SK-N-SH (cell line): Measurements from ENCODE around the gene ARAP2. TPM values are rescaled to one million over a fixed set of nuclear protein-coding genes. Genes with fewer than 3 reads are reported as not detected.

ENCODE experiments used
- CTCF ChIA-PET: fragments of 300-600, 350-600 bp; formaldehyde crosslinking; extraction: SDS; loops from one replicate; lab custom pipeline; 2021; lab: Yijun Ruan, JAX
- POLR2A ChIA-PET: fragments of 350-600 bp; sonication (Branson Sonifier 250); formaldehyde crosslinking; extraction: SDS; loops from one replicate; lab custom pipeline; 2020; ENCODE audit warnings: antibody characterized with exemption, inconsistent platforms; lab: Yijun Ruan, JAX
- DNase-seq: peaks from one replicate; pipeline ENCODE4 v3.0.0; 2012
- H2AFZ ChIP-seq: fragments of 200-600 bp; sonication (generic); 2 replicates; pipeline ENCODE4 v1.8.1; 2016; ENCODE audit warnings: antibody characterized with exemption, mild to moderate bottlenecking, low read depth
- H3F3A ChIP-seq: fragments of 200-600 bp; sonication (generic); replicated peaks from 2 replicates; pipeline ENCODE3; 2016; ENCODE audit warnings: antibody characterized with exemption, mild to moderate bottlenecking; ENCODE audit not compliant: insufficient read depth
- H3K27ac ChIP-seq, 2 experiments: fragments of 200-500 bp in 1 of 2; fragments of 200-600 bp in 1 of 2; sonication (Bioruptor generic) in 1 of 2; sonication (generic), shearing (Covaris generic) in 1 of 2; 2 replicates each; pipeline versions ENCODE4 v1.5.1 to v1.6.1; 2014 to 2016; ENCODE audit warnings: low read depth in 2 of 2, inconsistent platforms in 1 of 2, low read length in 1 of 2, mild to moderate bottlenecking in 1 of 2, mixed read lengths in 1 of 2
- H3K27me3 ChIP-seq: fragments of 200-600 bp; sonication (generic), shearing (Covaris generic); 2 replicates; pipeline ENCODE4 v1.6.1; 2016; ENCODE audit warnings: mixed run types; ENCODE audit not compliant: insufficient read depth
- H3K36me3 ChIP-seq, 2 experiments: fragments of 200-500 bp in 1 of 2; fragments of 200-600 bp in 1 of 2; sonication (Bioruptor generic) in 1 of 2; sonication (generic) in 1 of 2; replicated peaks in 1 of 2; 2 replicates each; pipeline versions ENCODE3 to v1.5.1; 2014 to 2016; ENCODE audit warnings: low read length in 1 of 2, mild to moderate bottlenecking in 1 of 2; ENCODE audit not compliant: insufficient read depth in 2 of 2, control insufficient read depth in 1 of 2
- H3K4me1 ChIP-seq, 2 experiments: fragments of 200-500 bp in 1 of 2; fragments of 200-600 bp in 1 of 2; sonication (Bioruptor generic) in 1 of 2; sonication (generic), shearing (Covaris generic) in 1 of 2; 2 replicates each; pipeline versions ENCODE4 v1.5.1 to v1.6.1; 2014 to 2016; ENCODE audit warnings: low read depth in 1 of 2, low read length in 1 of 2, mixed run types in 1 of 2; ENCODE audit not compliant: insufficient read depth in 2 of 2, control insufficient read depth in 1 of 2
- H3K4me2 ChIP-seq: fragments of 200-600 bp; sonication (generic), shearing (Covaris generic); 2 replicates; pipeline ENCODE4 v1.6.1; 2017; ENCODE audit warnings: mixed run types
- H3K4me3 ChIP-seq, 2 experiments: fragments of 200-500 bp in 1 of 2; fragments of 200-600 bp in 1 of 2; sonication (Bioruptor generic) in 1 of 2; sonication (generic), shearing (Covaris generic) in 1 of 2; 2 replicates each; pipeline versions ENCODE4 v1.5.1 to v1.8.1; 2014 to 2016; ENCODE audit warnings: low read depth in 2 of 2, inconsistent platforms in 1 of 2, low read length in 1 of 2, mild to moderate bottlenecking in 1 of 2, mixed read lengths in 1 of 2, moderate library complexity in 1 of 2
- H3K79me2 ChIP-seq: fragments of 200-600 bp; sonication (generic); 2 replicates; pipeline ENCODE4 v1.8.1; 2017; ENCODE audit warnings: mild to moderate bottlenecking; ENCODE audit not compliant: insufficient read depth
- H3K9ac ChIP-seq: fragments of 200-600 bp; sonication (generic); 2 replicates; pipeline ENCODE4 v1.6.1; 2017; ENCODE audit warnings: mixed run types
- H3K9me2 ChIP-seq: fragments of 200-600 bp; sonication (generic); 2 replicates; pipeline ENCODE4 v1.6.1; 2017; ENCODE audit warnings: mixed run types
- H3K9me3 ChIP-seq: fragments of 200-600 bp; sonication (generic); 2 replicates; pipeline ENCODE4 v1.6.1; 2017; ENCODE audit warnings: mixed run types, mild to moderate bottlenecking, moderate library complexity
- H4K20me1 ChIP-seq: fragments of 200-600 bp; sonication (generic); 2 replicates; pipeline ENCODE4 v1.6.1; 2017; ENCODE audit warnings: mild to moderate bottlenecking, mixed run types; ENCODE audit not compliant: insufficient read depth
- ELF1 ChIP-seq: IDR thresholded peaks from 2 replicates; pipeline ENCODE4 v1.4.0; 2012
- GATA2 ChIP-seq: sonication (generic); formaldehyde crosslinking; IDR thresholded peaks from 2 replicates; pipeline ENCODE4 v1.5.0; 2020; ENCODE audit warnings: mild to moderate bottlenecking, missing genetic modification reagents
- MEF2A ChIP-seq: IDR thresholded peaks from 2 replicates; pipeline ENCODE4 v1.4.0; 2012; ENCODE audit warnings: low read depth, borderline replicate concordance
- RAD21 ChIP-seq: IDR thresholded peaks from 2 replicates; pipeline ENCODE4 v1.6.1; 2012; ENCODE audit warnings: mild to moderate bottlenecking, low read length
- RCOR1 ChIP-seq: fragments of 150-350 bp; IDR thresholded peaks from 2 replicates; pipeline ENCODE4 v1.6.1; 2017; ENCODE audit warnings: antibody characterized with exemption, low read length
- RFX5 ChIP-seq: IDR thresholded peaks from 2 replicates; pipeline ENCODE4 v1.6.1; 2012; ENCODE audit warnings: mild to moderate bottlenecking, improper control_type of control experiment, low read length
- SMC3 ChIP-seq: IDR thresholded peaks from 2 replicates; pipeline ENCODE4 v1.6.1; 2012; ENCODE audit warnings: low read depth, low read length, improper control_type of control experiment
- TAF1 ChIP-seq: IDR thresholded peaks from 2 replicates; pipeline ENCODE4 v1.6.1; 2012; ENCODE audit warnings: low read depth, mild to moderate bottlenecking, low read length, moderate library complexity, borderline replicate concordance
- TEAD4 ChIP-seq: IDR thresholded peaks from 2 replicates; pipeline ENCODE4 v1.4.0; 2012; ENCODE audit warnings: mild to moderate bottlenecking, borderline replicate concordance; ENCODE audit not compliant: insufficient read depth
- YY1 ChIP-seq: IDR thresholded peaks from 2 replicates; pipeline ENCODE4 v1.4.0; 2012; ENCODE audit warnings: low read depth, mild to moderate bottlenecking
- WGBS: methylation state at CpG from one replicate; pipeline ENCODE4 v1.1.6; 2017; ENCODE audit warnings: low lambda C conversion rate; 5-methylcytosine and 5-hydroxymethylcytosine counted together
- polyA plus RNA-seq, 3 experiments: library from polyadenylated mRNA; depleted of rRNA; stranded (reverse); fragments of >200 nt; gene quantifications; 2 replicates each; pipeline ENCODE4 v1.2.3, GENCODE V29; 2012
- TF ChIP-seq, protein P1 (sequence below): IDR thresholded peaks from 2 replicates; pipeline ENCODE4 v1.4.0; 2012; ENCODE audit warnings: low read depth, borderline replicate concordance
- TF ChIP-seq, protein P2 (sequence below): IDR thresholded peaks from 2 replicates; pipeline ENCODE4 v1.4.0; 2012; ENCODE audit warnings: low read depth, borderline replicate concordance
- TF ChIP-seq, protein P3 (sequence below): IDR thresholded peaks from 2 replicates; pipeline ENCODE4 v1.6.1; 2012; ENCODE audit warnings: mild to moderate bottlenecking, low read depth, low read length, moderate library complexity
- TF ChIP-seq, protein P4 (sequence below): fragments of 200-600 bp; sonication (generic); IDR thresholded peaks from 2 replicates; pipeline ENCODE4 v1.6.1; 2017; ENCODE audit warnings: antibody characterized with exemption, mild to moderate bottlenecking, moderate library complexity

The ARAP2 gene
- polyA plus RNA-seq, 1 of the 3 experiments (the other 2 are of a cell fraction) = not detected

DNA sequence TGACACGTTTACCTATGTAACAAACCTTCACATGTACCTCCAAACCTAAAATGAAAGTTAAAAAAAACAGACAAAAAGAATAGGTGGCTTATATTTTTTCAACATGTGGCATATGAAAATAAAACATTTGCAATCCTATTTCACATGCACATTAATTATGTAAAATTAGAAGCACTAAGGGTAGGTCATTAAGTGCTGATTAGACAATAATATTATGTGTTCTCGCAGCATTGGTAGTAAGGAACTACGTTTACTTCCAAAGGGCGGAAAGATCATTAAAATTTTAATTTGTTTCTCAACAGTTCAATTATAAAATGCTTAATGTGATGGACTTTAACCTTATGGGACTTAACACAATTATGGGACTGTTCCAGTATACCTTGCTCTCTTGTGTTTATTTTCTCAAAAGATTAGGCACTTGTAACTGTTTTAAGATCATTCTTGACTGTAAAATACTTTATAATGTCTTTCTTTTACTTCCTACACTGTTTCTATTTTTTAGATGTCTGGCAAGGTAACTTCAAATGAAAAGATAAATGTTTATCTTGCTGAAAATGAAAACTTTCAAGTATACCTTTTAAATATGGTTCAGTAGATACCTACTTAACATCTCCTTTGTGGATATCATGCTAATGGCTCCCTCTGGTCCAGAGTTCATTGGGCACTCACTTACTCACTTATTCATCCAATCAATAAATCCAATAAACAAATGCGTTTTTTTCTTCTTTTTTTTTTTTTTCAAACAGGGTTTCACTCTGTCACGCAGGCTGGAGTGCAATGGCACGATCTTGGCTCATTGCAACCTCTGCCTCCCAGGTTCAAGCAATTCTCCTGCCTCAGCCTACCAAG, 202.0 kb downstream of the ARAP2 start (continued):
- TF ChIP-seq, protein P1, sequence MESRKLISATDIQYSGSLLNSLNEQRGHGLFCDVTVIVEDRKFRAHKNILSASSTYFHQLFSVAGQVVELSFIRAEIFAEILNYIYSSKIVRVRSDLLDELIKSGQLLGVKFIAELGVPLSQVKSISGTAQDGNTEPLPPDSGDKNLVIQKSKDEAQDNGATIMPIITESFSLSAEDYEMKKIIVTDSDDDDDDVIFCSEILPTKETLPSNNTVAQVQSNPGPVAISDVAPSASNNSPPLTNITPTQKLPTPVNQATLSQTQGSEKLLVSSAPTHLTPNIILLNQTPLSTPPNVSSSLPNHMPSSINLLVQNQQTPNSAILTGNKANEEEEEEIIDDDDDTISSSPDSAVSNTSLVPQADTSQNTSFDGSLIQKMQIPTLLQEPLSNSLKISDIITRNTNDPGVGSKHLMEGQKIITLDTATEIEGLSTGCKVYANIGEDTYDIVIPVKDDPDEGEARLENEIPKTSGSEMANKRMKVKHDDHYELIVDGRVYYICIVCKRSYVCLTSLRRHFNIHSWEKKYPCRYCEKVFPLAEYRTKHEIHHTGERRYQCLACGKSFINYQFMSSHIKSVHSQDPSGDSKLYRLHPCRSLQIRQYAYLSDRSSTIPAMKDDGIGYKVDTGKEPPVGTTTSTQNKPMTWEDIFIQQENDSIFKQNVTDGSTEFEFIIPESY = no peak
- TF ChIP-seq RAD21 (no peak), SMC3 (no peak)

DNA sequence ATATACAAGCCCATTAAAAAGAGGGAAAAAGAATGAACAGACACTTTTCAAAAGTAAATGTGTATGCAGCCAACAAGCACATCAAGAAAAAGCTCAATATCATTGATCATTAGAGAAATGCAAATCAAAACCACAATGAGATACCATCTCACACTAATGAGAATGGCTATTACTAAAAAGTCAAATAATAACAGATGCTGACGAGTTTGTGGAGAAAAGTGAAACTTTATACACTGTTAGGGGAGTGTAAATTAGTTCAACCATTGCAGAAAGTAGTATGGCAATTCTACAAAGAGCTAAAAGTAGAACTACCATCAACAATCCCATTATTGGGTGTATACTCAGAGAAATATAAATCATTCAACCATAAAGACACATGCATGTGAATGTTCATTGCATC, 203.0 kb downstream of the ARAP2 start:
- Histone ChIP-seq H3K9me2 (no peaks in the 10 kb centered on the region; the same call in 1 of the 2 replicates), H2AFZ (no peak overlapping the region), H3F3A (no peaks in the 10 kb centered on the region), H3K27me3 (no peaks in the 10 kb centered on the region), H3K27ac (no peak overlapping the region), H4K20me1 (no peaks in the 10 kb centered on the region), H3K4me1 (no peaks in the 10 kb centered on the region), H3K4me2 (no peak overlapping the region), H3K36me3 (no peaks in the 10 kb centered on the region), H3K9me3 (no peaks in the 10 kb centered on the region), H3K79me2 (no peaks in the 10 kb centered on the region), H3K4me3 (no peak overlapping the region), H3K9ac (no peak overlapping the region)
- TF ChIP-seq RFX5 = no peak
- TF ChIP-seq, protein P2, sequence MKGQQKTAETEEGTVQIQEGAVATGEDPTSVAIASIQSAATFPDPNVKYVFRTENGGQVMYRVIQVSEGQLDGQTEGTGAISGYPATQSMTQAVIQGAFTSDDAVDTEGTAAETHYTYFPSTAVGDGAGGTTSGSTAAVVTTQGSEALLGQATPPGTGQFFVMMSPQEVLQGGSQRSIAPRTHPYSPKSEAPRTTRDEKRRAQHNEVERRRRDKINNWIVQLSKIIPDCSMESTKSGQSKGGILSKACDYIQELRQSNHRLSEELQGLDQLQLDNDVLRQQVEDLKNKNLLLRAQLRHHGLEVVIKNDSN = no peak
- TF ChIP-seq MEF2A = no peak
- no peak for TF ChIP-seq RAD21
- TF ChIP-seq, protein P3, sequence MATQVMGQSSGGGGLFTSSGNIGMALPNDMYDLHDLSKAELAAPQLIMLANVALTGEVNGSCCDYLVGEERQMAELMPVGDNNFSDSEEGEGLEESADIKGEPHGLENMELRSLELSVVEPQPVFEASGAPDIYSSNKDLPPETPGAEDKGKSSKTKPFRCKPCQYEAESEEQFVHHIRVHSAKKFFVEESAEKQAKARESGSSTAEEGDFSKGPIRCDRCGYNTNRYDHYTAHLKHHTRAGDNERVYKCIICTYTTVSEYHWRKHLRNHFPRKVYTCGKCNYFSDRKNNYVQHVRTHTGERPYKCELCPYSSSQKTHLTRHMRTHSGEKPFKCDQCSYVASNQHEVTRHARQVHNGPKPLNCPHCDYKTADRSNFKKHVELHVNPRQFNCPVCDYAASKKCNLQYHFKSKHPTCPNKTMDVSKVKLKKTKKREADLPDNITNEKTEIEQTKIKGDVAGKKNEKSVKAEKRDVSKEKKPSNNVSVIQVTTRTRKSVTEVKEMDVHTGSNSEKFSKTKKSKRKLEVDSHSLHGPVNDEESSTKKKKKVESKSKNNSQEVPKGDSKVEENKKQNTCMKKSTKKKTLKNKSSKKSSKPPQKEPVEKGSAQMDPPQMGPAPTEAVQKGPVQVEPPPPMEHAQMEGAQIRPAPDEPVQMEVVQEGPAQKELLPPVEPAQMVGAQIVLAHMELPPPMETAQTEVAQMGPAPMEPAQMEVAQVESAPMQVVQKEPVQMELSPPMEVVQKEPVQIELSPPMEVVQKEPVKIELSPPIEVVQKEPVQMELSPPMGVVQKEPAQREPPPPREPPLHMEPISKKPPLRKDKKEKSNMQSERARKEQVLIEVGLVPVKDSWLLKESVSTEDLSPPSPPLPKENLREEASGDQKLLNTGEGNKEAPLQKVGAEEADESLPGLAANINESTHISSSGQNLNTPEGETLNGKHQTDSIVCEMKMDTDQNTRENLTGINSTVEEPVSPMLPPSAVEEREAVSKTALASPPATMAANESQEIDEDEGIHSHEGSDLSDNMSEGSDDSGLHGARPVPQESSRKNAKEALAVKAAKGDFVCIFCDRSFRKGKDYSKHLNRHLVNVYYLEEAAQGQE = no peak
- no peak for TF ChIP-seq GATA2 (CRISPR knock-in tag)
- no peak for TF ChIP-seq ELF1
- no peak for TF ChIP-seq TAF1
- TF ChIP-seq, protein P4, sequence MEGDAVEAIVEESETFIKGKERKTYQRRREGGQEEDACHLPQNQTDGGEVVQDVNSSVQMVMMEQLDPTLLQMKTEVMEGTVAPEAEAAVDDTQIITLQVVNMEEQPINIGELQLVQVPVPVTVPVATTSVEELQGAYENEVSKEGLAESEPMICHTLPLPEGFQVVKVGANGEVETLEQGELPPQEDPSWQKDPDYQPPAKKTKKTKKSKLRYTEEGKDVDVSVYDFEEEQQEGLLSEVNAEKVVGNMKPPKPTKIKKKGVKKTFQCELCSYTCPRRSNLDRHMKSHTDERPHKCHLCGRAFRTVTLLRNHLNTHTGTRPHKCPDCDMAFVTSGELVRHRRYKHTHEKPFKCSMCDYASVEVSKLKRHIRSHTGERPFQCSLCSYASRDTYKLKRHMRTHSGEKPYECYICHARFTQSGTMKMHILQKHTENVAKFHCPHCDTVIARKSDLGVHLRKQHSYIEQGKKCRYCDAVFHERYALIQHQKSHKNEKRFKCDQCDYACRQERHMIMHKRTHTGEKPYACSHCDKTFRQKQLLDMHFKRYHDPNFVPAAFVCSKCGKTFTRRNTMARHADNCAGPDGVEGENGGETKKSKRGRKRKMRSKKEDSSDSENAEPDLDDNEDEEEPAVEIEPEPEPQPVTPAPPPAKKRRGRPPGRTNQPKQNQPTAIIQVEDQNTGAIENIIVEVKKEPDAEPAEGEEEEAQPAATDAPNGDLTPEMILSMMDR = no peak
- TF ChIP-seq RCOR1 = no peak
- TF ChIP-seq TEAD4 = no peak
- TF ChIP-seq YY1 = no peak
- CTCF ChIA-PET = no interaction called here
- POLR2A ChIA-PET = no interaction called here
- DNase-seq = no peak
- WGBS = 4% methylated on average over 1 of the region's 1 CpG
